IMR-90 (cell line): ENCODE measurements around the gene TANC2. TPM values are rescaled to one million over a fixed set of nuclear protein-coding genes. Genes with fewer than 3 reads are reported as not detected.

Experiments used
- ATAC-seq: fragments of 200-7000 bp; cut with Tn5 transposase; 2 replicates; pipeline ENCODE4 v1.9.1; 2020; ENCODE audit warnings: low read depth, mild to moderate bottlenecking, moderate library complexity
- BruUV-seq: library from RNA; stranded (reverse); fragments of 400-500 nt; replicated peaks from 2 replicates; lab custom pipeline; 2021; lab: Mats Ljungman, UMichigan
- CTCF ChIA-PET: fragments of 300-600 bp; formaldehyde crosslinking; extraction: SDS; loops from one replicate; lab custom pipeline; 2021; ENCODE audit warnings: antibody characterized with exemption; lab: Yijun Ruan, JAX
- POLR2A ChIA-PET: fragments of 300-600 bp; sonication (Branson Sonifier 250); formaldehyde crosslinking; loops from one replicate; lab custom pipeline; 2022; ENCODE audit warnings: antibody characterized with exemption; ENCODE audit not compliant: unreplicated experiment; lab: Charles Lee
- DNase-seq: peaks from one replicate; pipeline ENCODE4 v3.0.0; 2013
- H2AFZ ChIP-seq: replicated peaks from 2 replicates; pipeline ENCODE3; 2013; ENCODE audit warnings: low read length, mild to moderate bottlenecking; ENCODE audit not compliant: poor library complexity
- H2AK5ac ChIP-seq: 2 replicates; pipeline ENCODE4 v1.6.1; 2013; ENCODE audit warnings: low read depth, low read length, inconsistent platforms
- H2AK9ac ChIP-seq: replicated peaks from 2 replicates; pipeline ENCODE3; 2013; ENCODE audit warnings: mild to moderate bottlenecking, low read depth, low read length, moderate library complexity; ENCODE audit not compliant: poor library complexity
- H2BK120ac ChIP-seq: 2 replicates; pipeline ENCODE4 v1.6.1; 2013; ENCODE audit warnings: low read depth, low read length, inconsistent platforms
- H2BK15ac ChIP-seq: 3 replicates; pipeline ENCODE4 v1.6.1; 2013; ENCODE audit warnings: low read depth, low read length, inconsistent platforms
- H2BK20ac ChIP-seq: 2 replicates; pipeline ENCODE4 v1.6.1; 2013; ENCODE audit warnings: low read depth, mild to moderate bottlenecking, inconsistent platforms, low read length, moderate library complexity
- H2BK5ac ChIP-seq: 2 replicates; pipeline ENCODE4 v1.6.1; 2013; ENCODE audit warnings: mild to moderate bottlenecking, low read depth, low read length, inconsistent platforms; ENCODE audit not compliant: poor library complexity, severe bottlenecking
- H3K14ac ChIP-seq: replicated peaks from 2 replicates; pipeline ENCODE4 v1.6.1; 2013; ENCODE audit warnings: low read depth, low read length, inconsistent platforms
- H3K18ac ChIP-seq: 2 replicates; pipeline ENCODE4 v1.6.1; 2013; ENCODE audit warnings: low read depth, low read length, control low read depth
- H3K23ac ChIP-seq: 2 replicates; pipeline ENCODE4 v1.6.1; 2013; ENCODE audit warnings: low read depth, low read length, inconsistent platforms
- H3K27ac ChIP-seq: 2 replicates; pipeline ENCODE4 v1.5.1; 2013; ENCODE audit warnings: mild to moderate bottlenecking, control low read depth, low read length; ENCODE audit not compliant: insufficient read depth
- H3K27me3 ChIP-seq: 2 replicates; pipeline ENCODE4 v1.6.1; 2013; ENCODE audit warnings: low read length; ENCODE audit not compliant: control insufficient read depth, insufficient read depth
- H3K36me3 ChIP-seq: 2 replicates; pipeline ENCODE4 v1.6.1; 2013; ENCODE audit warnings: low read length, mixed read lengths; ENCODE audit not compliant: control insufficient read depth, insufficient read depth
- H3K4ac ChIP-seq: 2 replicates; pipeline ENCODE4 v1.6.1; 2013; ENCODE audit warnings: low read depth, low read length, inconsistent platforms
- H3K4me1 ChIP-seq: 2 replicates; pipeline ENCODE4 v1.6.1; 2013; ENCODE audit warnings: low read length, mixed read lengths; ENCODE audit not compliant: control insufficient read depth, insufficient read depth
- H3K4me2 ChIP-seq: 2 replicates; pipeline ENCODE4 v1.6.1; 2013; ENCODE audit warnings: low read depth, mild to moderate bottlenecking, control low read depth, low read length, moderate library complexity
- H3K4me3 ChIP-seq: 2 replicates; pipeline ENCODE4 v1.5.1; 2013; ENCODE audit warnings: low read depth, mild to moderate bottlenecking, control low read depth, low read length, moderate library complexity; ENCODE audit not compliant: insufficient read depth
- H3K56ac ChIP-seq: 2 replicates; pipeline ENCODE4 v1.6.1; 2013; ENCODE audit warnings: low read length, inconsistent platforms; ENCODE audit not compliant: insufficient read depth; ENCODE audit errors: extremely low read depth
- H3K79me1 ChIP-seq, 2 experiments: 2 replicates each; pipeline ENCODE4 v1.6.1; 2013; ENCODE audit warnings: low read length in 2 of 2, inconsistent platforms in 1 of 2, low read depth in 1 of 2
- H3K9ac ChIP-seq: 2 replicates; pipeline ENCODE4 v1.6.1; 2013; ENCODE audit warnings: low read depth, low read length, control low read depth
- H3K9me1 ChIP-seq: 2 replicates; pipeline ENCODE4 v1.6.1; 2013; ENCODE audit warnings: low read length, inconsistent platforms; ENCODE audit not compliant: insufficient read depth
- H3K9me3 ChIP-seq: 2 replicates; pipeline ENCODE4 v1.6.1; 2013; ENCODE audit warnings: low read length; ENCODE audit not compliant: control insufficient read depth, insufficient read depth
- H4K20me1 ChIP-seq: 2 replicates; pipeline ENCODE4 v1.6.1; 2013; ENCODE audit warnings: low read length, inconsistent platforms; ENCODE audit not compliant: insufficient read depth
- H4K5ac ChIP-seq: 2 replicates; pipeline ENCODE4 v1.6.1; 2013; ENCODE audit warnings: mild to moderate bottlenecking, low read depth, low read length, control low read depth
- H4K8ac ChIP-seq, 2 experiments: 2 replicates each; pipeline ENCODE4 v1.6.1; 2013; ENCODE audit warnings: low read depth in 2 of 2, low read length in 2 of 2, control low read depth in 1 of 2, inconsistent platforms in 1 of 2
- H4K91ac ChIP-seq: 2 replicates; pipeline ENCODE4 v1.6.1; 2013; ENCODE audit warnings: low read depth, low read length, inconsistent platforms; ENCODE audit not compliant: insufficient read depth
- FOS ChIP-seq: fragments of 150-350 bp; IDR thresholded peaks from 2 replicates; pipeline ENCODE4 v1.6.1; 2016; ENCODE audit warnings: low read depth, low read length
- MAFK ChIP-seq: IDR thresholded peaks from 2 replicates; pipeline ENCODE4 v1.6.1; 2012; ENCODE audit warnings: low read depth, low read length, improper control_type of control experiment
- MXI1 ChIP-seq: IDR thresholded peaks from 2 replicates; pipeline ENCODE4 v1.6.1; 2012; ENCODE audit warnings: low read depth, mild to moderate bottlenecking, low read length, moderate library complexity, borderline replicate concordance
- POLR2A ChIP-seq: IDR thresholded peaks from 2 replicates; pipeline ENCODE4 v1.6.1; 2012; ENCODE audit warnings: mild to moderate bottlenecking, low read depth, low read length
- WGBS, 2 experiments: methylation state at CpG; one replicate each; pipeline versions ENCODE4 v1.1.5 to v1.1.7; 2013; ENCODE audit warnings: missing lambda C conversion rate in 2 of 2; ENCODE audit not compliant: insufficient read length in 1 of 2; ENCODE audit errors: extremely low coverage in 2 of 2; 5-methylcytosine and 5-hydroxymethylcytosine counted together
- dilution Hi-C: fragments of 300-500 bp; cut with HindIII; formaldehyde crosslinking; loops from one replicate; pipeline ENCODE4 v1.14.3; 2018; ENCODE audit warnings: low sequenced_read_pairs; ENCODE audit not compliant: unreplicated experiment
- in situ Hi-C: fragments of 300-500 bp; cut with MboI; formaldehyde crosslinking; loops from 3 replicates; pipeline ENCODE4 v1.14.3; 2019; ENCODE audit warnings: low sequenced_read_pairs, inconsistent platforms, mixed read lengths
- intact Hi-C: fragments of 100-400 bp; cut with micrococcal nuclease; formaldehyde crosslinking; loops from 2 replicates; pipeline ENCODE4 v1.10.0; 2022
- polyA plus RNA-seq, 3 experiments: library from polyadenylated mRNA; depleted of rRNA; stranded (reverse); fragments of >200 nt; gene quantifications; 2 replicates each; pipeline ENCODE4 v1.2.3, GENCODE V29; 2012; ENCODE audit warnings: low replicate concordance in 1 of 3
- total RNA-seq: library from RNA; depleted of rRNA; stranded (reverse); fragments of >200 nt; gene quantifications from 2 replicates; pipeline ENCODE4 v1.2.3, GENCODE V29; 2012

Gene TANC2
- total and polyA plus RNA-seq, 2 of the 4 experiments (the other 2 are of a cell fraction) = 20.6 to 41.4 TPM

GRCh38 chr17:63001689-63002394 lies 35.8 kb downstream of the TANC2 start:
- no peak overlapping the region for H3K9ac ChIP-seq
- ChIA-PET POLR2A (no interaction called here), CTCF (interaction anchor here (0.6 kb wide), 1 partner anchor 436 kb away, joined by 4 read pairs; no protein-coding TSS in a partner anchor)
- WGBS, 2 experiments = 100% methylated on average over 1 of the region's 5 CpGs; no CpG with 5 or more reads in 1 of the 2 experiments
- intact Hi-C loops (no loop called here), in situ Hi-C loops (no loop called here), dilution Hi-C loops (no loop called here)
- H4K20me1 ChIP-seq = peaks cover 42% of the 10 kb centered on the region
- no peak overlapping the region for H2AK9ac ChIP-seq
- H3K14ac ChIP-seq = no peak overlapping the region
- no peak overlapping the region for H3K18ac ChIP-seq
- no peak overlapping the region for H3K4me3 ChIP-seq
- no peak overlapping the region for H2AK5ac ChIP-seq
- H2BK120ac ChIP-seq = no peak overlapping the region
- H4K91ac ChIP-seq = no peak overlapping the region
- no peak overlapping the region for H3K23ac ChIP-seq
- BruUV-seq = no TSS peak
- no peak overlapping the region for H4K5ac ChIP-seq
- H3K27ac ChIP-seq = no peak overlapping the region
- H3K4me2 ChIP-seq = no peak overlapping the region
- no peak overlapping the region for H2BK5ac ChIP-seq
- no peak for ATAC-seq
- no peak overlapping the region for H2AFZ ChIP-seq
- H3K36me3 ChIP-seq = no peaks in the 10 kb centered on the region
- H3K4ac ChIP-seq = no peak overlapping the region
- H2BK15ac ChIP-seq = no peak overlapping the region
- H3K79me1 ChIP-seq = peaks cover 38 to 47% of the 10 kb centered on the region in 2 experiments
- no peaks in the 10 kb centered on the region for H3K9me3 ChIP-seq
- no peaks in the 10 kb centered on the region for H3K27me3 ChIP-seq
- TF ChIP-seq FOS (no peak), MAFK (no peak), POLR2A (no peak), MXI1 (no peak)
- H4K8ac ChIP-seq = no peak overlapping the region
- H3K4me1 ChIP-seq = no peaks in the 10 kb centered on the region
- no peak for DNase-seq
- peaks cover 12% of the 10 kb centered on the region for H3K9me1 ChIP-seq
- no peak overlapping the region for H2BK20ac ChIP-seq
- H3K56ac ChIP-seq = no peak overlapping the region
